Measurements from ENCODE around the gene PSTPIP1.

Gene PSTPIP1

GRCh38 chr15:76991048-76991447, 3.9 kb upstream of the PSTPIP1 start:
- no peak overlapping the region for H3K27ac ChIP-seq
- H4K20me1 ChIP-seq (ENCODE audit: insufficient read depth), result no peaks in the 10 kb centered on the region
- no peaks in the 10 kb centered on the region for H3K79me2 ChIP-seq (ENCODE audit: insufficient read depth, low read depth)
- H3K27me3 ChIP-seq (ENCODE audit: insufficient read depth, low read depth), result no peaks in the 10 kb centered on the region
- TF ChIP-seq CTCF (conservative IDR thresholded peaks at IDR 0.05; ENCODE audit: low read depth, low read length), result no peak
- no peak overlapping the region for H2AFZ ChIP-seq (ENCODE audit: low read depth)
- no peaks in the 10 kb centered on the region for H3K4me1 ChIP-seq (ENCODE audit: low read depth, poor library complexity, severe bottlenecking)
- no peaks in the 10 kb centered on the region for H3K36me3 ChIP-seq (ENCODE audit: insufficient read depth)
- no peak overlapping the region for H3K4me2 ChIP-seq
- H3K4me3 ChIP-seq (IDR thresholded peaks at IDR 0.05; ENCODE audit: insufficient read depth, low read depth, low read length), result no peak overlapping the region
- no peak overlapping the region for H3K9ac ChIP-seq

DNA sequence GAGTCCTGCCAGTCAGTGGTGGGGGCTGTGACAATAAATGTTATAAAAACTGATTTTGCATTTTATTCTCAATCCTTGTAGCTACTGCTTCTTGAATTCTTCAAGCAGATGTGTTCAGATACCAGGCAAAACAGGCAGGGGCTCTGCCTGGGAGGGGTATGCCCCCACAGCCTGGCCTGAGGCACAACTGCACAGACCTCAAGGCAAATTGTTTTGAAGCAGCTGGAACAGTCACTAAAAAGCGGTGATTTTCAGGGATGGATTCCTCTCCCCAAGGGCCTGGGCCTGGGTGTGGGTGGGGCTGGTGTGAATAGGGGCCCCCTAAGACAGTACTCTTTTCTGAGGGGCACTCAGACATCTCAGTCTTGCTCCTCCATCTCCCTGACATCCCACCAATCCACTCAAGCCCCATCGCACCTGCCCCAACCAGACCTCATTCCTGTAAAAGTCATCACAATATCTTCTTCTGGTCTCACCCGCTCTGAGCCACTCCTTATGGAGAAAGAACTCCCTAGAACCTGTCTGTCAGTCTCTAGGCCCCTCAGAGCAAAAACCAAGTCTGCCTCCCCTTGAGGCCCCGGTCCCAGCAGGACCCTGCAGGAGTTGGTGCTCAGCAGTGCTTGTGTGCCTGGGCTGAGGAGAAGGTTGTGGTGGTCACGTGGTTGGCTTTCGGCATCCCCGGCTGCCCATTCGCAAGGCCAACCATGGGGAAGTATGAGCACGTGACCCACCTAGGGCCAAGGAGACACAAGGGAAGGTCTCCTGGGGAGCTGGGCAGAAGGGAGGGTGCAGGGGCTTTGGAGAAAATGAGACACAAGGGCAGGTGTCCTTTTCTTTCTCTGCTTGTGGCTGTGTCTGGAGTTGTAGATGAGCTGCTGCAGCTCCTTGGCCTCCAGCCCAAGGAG, 2.9 kb upstream of the PSTPIP1 start:
- H3K36me3 ChIP-seq (ENCODE audit: insufficient read depth), result no peaks in the 10 kb centered on the region
- H3K27ac ChIP-seq, result no peak overlapping the region
- H3K4me3 ChIP-seq (IDR thresholded peaks at IDR 0.05; ENCODE audit: insufficient read depth, low read depth, low read length), result no peak overlapping the region
- no peaks in the 10 kb centered on the region for H3K4me1 ChIP-seq (ENCODE audit: low read depth, poor library complexity, severe bottlenecking)
- H3K79me2 ChIP-seq (ENCODE audit: insufficient read depth, low read depth), result no peaks in the 10 kb centered on the region
- H4K20me1 ChIP-seq (ENCODE audit: insufficient read depth), result no peaks in the 10 kb centered on the region
- no peak overlapping the region for H2AFZ ChIP-seq (ENCODE audit: low read depth)
- no peak overlapping the region for H3K4me2 ChIP-seq
- H3K27me3 ChIP-seq (ENCODE audit: insufficient read depth, low read depth), result no peaks in the 10 kb centered on the region
- TF ChIP-seq CTCF (conservative IDR thresholded peaks at IDR 0.05; ENCODE audit: low read depth, low read length), result no peak
- no peak overlapping the region for H3K9ac ChIP-seq

GRCh38 chr15:76993114-76993725, 1.7 kb upstream of the PSTPIP1 start:
- Histone ChIP-seq H3K27ac (no peak overlapping the region), H3K4me3 (IDR thresholded peaks at IDR 0.05; ENCODE audit: insufficient read depth, low read depth, low read length) (no peak overlapping the region), H3K9ac (no peak overlapping the region), H3K4me2 (no peak overlapping the region), H3K79me2 (ENCODE audit: insufficient read depth, low read depth) (no peaks in the 10 kb centered on the region), H2AFZ (ENCODE audit: low read depth) (no peak overlapping the region), H3K36me3 (ENCODE audit: insufficient read depth) (no peaks in the 10 kb centered on the region), H3K4me1 (ENCODE audit: low read depth, poor library complexity, severe bottlenecking) (no peaks in the 10 kb centered on the region), H3K27me3 (ENCODE audit: insufficient read depth, low read depth) (no peaks in the 10 kb centered on the region), H4K20me1 (ENCODE audit: insufficient read depth) (no peaks in the 10 kb centered on the region)
- no peak for TF ChIP-seq CTCF (conservative IDR thresholded peaks at IDR 0.05; ENCODE audit: low read depth, low read length)

DNA sequence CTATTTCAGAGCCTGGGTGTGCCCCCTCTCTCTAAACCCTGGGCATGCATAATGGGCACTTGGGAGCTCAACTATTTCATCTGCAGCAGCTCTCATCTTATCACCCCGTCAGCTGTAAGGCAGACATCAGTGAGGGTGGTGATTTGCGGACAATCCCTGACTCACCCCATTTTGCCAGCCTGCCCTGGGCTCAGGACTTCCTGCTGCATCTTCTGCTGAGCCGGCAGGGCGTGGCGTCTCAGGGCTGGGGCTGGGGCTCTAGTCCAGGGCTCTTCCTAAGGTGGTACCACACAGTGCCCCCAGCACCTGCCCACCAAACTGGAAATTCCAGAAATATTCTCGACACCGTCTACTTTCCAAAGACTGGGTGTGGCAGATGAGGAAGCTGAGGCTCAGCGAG, 925 bp upstream of the PSTPIP1 start:
- TF ChIP-seq CTCF (conservative IDR thresholded peaks at IDR 0.05; ENCODE audit: low read depth, low read length), result no peak

More for the DNA sequence above, 925 bp upstream of the PSTPIP1 start:
- Histone ChIP-seq H3K4me2 (no peak overlapping the region), H3K9ac (no peak overlapping the region), H4K20me1 (ENCODE audit: insufficient read depth) (no peaks in the 10 kb centered on the region), H3K36me3 (ENCODE audit: insufficient read depth) (no peaks in the 10 kb centered on the region), H3K27ac (no peak overlapping the region), H2AFZ (ENCODE audit: low read depth) (no peak overlapping the region), H3K4me3 (IDR thresholded peaks at IDR 0.05; ENCODE audit: insufficient read depth, low read depth, low read length) (no peak overlapping the region), H3K27me3 (ENCODE audit: insufficient read depth, low read depth) (no peaks in the 10 kb centered on the region), H3K4me1 (ENCODE audit: low read depth, poor library complexity, severe bottlenecking) (no peaks in the 10 kb centered on the region), H3K79me2 (ENCODE audit: insufficient read depth, low read depth) (no peaks in the 10 kb centered on the region)
